MG63 (cell line): ENCODE data around the gene GRID1. TPM values are rescaled to one million over a fixed set of nuclear protein-coding genes. Genes with fewer than 3 reads are reported as not detected.

Source experiments
- DNase-seq: peaks from one replicate; pipeline ENCODE4 v3.0.0-alpha.2; 2020
- H3K27me3 ChIP-seq: fragments of 250-450 bp; sonication (Bioruptor Pico); 2 replicates; pipeline ENCODE4 v1.5.1; 2020; ENCODE audit warnings: mild to moderate bottlenecking, moderate library complexity
- H3K36me3 ChIP-seq: fragments of 250-450 bp; sonication (Bioruptor Pico); 2 replicates; pipeline ENCODE4 v1.5.1; 2020; ENCODE audit warnings: mild to moderate bottlenecking, moderate library complexity
- H3K4me3 ChIP-seq: fragments of 250-450 bp; sonication (Bioruptor Pico); 2 replicates; pipeline ENCODE4 v1.5.1; 2020; ENCODE audit warnings: mild to moderate bottlenecking, moderate library complexity
- H3K9me3 ChIP-seq: fragments of 250-450 bp; sonication (Bioruptor Pico); 2 replicates; pipeline ENCODE4 v1.5.1; 2020; ENCODE audit warnings: mild to moderate bottlenecking, moderate library complexity
- total RNA-seq: library from RNA; depleted of rRNA; stranded (reverse); fragments of >200 nt; shearing (Covaris generic); gene quantifications from 2 replicates; pipeline ENCODE4 v1.2.3, GENCODE V29; 2014; ENCODE audit warnings: low replicate concordance

The GRID1 gene
- total RNA-seq, 1 experiment from 2014 or later, result 0.10 TPM

DNA sequence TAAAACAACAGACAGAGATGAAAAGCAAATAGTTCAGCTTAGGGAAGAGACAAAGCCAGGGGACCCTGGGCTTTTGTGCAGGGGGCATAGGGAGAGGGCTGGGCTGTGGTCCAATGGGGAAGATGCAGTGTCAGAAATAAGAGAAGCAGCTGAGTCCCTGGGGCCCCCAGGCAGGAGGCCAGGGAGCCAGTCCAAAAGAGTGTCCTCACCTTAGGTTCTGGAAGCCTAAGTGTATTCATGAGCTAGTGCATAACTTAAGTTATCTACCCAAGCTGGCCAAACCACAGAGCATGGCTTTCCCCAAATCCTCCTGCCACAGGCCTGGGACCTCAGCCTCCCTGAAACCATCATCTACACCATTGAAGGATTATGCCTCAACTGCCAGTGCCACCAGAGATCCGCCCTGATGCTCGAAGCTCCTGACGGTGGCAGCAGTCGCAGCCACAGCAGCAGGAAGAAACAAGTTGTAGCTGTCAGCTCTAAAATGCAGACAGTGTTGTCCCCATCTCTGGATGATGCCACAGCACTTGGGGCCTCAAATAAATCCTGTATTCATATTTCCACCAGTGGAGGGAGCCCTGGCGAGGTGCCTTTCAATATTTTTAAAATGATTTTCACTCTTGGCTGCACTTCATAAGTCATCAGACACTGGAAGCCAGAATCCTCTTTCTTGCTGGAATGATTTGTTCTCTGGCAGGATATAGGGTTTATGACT lies 574.6 kb downstream of the GRID1 start:
- Histone ChIP-seq H3K4me3 (no peak overlapping the region), H3K9me3 (no peaks in the 10 kb centered on the region), H3K27me3 (no peaks in the 10 kb centered on the region), H3K36me3 (no peaks in the 10 kb centered on the region)
- peak; percentile 9 for DNase-seq

DNA sequence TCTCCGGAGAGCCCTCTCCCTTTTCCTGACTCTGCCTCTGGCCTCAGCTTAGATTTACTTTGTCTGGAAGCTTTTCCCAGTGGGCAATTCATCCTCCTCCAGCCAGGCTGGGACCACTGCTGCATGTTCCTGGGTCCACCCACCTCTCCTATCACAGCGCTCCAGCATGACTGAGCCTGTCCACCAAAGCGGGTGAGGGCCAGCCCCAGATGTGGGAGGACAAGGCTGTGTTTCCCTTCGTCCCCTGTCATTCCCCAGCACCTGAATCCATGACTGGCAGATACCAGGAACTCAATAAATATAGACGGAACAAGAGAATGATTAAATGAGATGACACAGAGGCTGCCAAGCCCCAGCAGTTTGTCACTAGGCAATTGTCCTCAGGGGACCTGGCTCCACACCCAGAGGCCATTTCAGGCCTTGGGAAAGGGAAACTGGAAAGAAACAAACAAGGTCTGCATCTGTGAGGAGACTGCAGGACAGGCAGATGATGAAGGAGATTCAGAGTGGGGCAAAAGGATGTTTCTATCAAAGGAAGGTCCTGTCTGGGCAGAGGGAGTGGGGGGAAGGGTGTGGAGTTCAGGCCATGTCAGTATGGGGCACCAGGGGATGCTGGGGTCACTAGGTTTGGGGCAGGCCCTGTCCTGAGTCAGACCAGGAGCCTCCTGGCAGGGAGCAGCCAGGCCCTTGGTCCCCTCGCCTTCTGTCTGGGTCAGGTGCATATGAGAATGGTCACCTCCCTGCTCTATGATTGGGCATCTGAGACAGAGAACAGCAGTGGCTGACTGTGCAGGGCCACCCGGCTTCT lies 576.4 kb downstream of the GRID1 start:
- DNase-seq, result no peak
- H3K4me3 ChIP-seq, result no peak overlapping the region
- no peaks in the 10 kb centered on the region for H3K27me3 ChIP-seq
- no peaks in the 10 kb centered on the region for H3K36me3 ChIP-seq
- H3K9me3 ChIP-seq, result no peaks in the 10 kb centered on the region

DNA sequence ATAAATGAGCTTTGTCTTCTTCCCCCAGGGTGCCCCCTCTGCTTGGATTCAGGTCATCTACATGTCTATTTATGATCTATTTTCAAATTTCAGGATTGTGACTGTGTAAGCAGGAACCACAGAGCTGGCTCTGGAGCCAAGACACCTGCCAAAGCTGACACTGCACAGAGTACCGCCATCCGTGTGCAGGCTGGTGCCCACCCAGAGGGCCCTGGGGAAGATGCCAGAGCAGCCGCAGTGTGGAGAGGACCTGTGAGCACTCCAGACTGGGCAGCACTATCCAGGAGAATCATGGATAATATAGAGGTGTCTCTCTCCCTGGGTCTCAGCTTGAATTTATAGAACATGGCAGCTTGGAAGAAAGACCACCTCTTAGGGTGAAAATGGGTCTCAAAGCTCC lies 577.5 kb downstream of the GRID1 start:
- Histone ChIP-seq H3K9me3 (no peaks in the 10 kb centered on the region), H3K27me3 (no peaks in the 10 kb centered on the region), H3K36me3 (no peaks in the 10 kb centered on the region), H3K4me3 (no peak overlapping the region)
- DNase-seq, result no peak

DNA sequence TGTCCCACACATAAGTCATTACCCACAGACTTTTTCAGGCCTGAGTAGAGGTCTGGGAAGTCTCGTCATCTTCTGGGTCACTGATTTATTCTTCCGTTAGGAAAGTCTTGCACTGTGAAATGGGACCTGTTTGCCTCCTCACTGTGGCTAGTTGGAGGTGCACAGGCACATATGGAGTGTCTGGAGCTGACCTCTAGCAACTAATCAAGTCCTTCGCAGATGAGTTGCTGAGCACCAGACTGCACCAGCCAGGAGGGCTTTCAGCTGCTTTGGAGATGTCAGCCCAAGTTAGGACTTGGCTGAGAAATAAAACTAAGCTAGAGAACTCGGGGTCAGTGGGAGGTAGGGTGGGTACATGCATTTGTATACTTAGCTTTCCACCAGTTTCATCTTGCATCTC lies 578.0 kb downstream of the GRID1 start:
- H3K36me3 ChIP-seq, result no peaks in the 10 kb centered on the region
- no peak for DNase-seq
- no peaks in the 10 kb centered on the region for H3K9me3 ChIP-seq
- H3K27me3 ChIP-seq, result no peaks in the 10 kb centered on the region
- no peak overlapping the region for H3K4me3 ChIP-seq

DNA sequence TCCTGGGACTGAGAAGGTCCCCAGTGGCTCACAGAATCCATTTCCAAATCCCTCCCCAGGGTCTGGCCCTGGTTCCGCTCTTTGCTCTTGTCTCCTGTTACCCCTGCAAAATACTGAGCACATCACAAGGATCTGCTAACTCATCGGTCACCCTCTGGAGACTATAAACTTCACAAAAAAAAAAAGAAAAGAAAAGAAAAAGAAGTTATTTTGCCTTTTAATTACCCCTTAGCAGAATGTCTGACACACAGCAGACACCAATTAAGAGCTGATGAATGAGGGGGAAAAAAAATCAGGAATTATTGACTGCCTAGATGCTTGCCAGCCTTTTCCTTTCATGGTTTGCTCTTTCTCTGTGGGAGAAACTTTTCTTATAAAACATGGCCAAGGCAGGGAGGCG lies 578.7 kb downstream of the GRID1 start:
- Histone ChIP-seq H3K4me3 (no peak overlapping the region), H3K27me3 (no peaks in the 10 kb centered on the region), H3K9me3 (no peaks in the 10 kb centered on the region), H3K36me3 (no peaks in the 10 kb centered on the region)
- DNase-seq, result no peak

DNA sequence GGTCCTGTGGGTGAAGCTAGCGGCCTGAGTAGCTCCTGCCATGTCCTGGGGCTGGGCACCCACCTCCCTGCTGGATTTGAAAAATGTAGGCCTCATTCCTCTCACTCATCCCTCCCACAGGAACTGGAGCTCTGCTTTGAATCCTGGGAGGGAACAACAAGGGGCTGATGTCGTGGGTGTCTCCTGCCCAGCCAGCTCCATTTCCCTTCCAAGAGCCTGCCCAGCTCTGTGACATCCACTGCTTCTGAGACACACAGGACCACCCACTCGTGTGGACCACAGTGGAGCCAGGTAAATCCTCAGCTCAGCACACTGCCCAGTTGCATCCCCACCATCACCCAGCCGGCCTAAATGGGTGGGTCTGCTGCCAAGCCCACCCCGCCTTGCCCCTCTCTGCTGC lies 579.2 kb downstream of the GRID1 start:
- DNase-seq, result no peak
- Histone ChIP-seq H3K27me3 (no peaks in the 10 kb centered on the region), H3K4me3 (no peak overlapping the region), H3K9me3 (no peaks in the 10 kb centered on the region), H3K36me3 (no peaks in the 10 kb centered on the region)

DNA sequence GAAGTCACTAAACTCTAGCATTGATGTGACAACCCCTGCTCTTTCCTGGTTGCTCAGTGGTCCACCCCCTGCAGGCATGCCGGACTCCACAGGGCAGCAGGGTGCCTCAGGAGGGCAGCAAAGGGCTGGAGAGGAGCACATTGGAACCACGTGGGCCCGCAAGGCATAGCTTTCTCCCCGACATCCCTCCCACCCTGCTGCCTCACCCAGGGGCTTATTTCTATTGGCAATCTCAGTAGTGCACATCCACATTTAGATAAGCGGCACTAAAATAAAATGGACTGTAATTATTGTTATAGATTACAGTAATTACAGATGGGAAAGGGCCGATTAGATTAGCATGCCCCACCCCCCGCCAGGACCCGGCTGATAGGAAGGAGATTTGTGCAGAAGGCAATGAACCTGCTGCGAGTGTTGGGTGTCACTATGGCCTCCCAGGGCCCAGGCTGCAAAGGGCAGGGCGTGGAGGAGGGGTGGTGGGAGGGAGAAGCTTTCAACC lies 580.1 kb downstream of the GRID1 start:
- Histone ChIP-seq H3K36me3 (no peaks in the 10 kb centered on the region), H3K27me3 (no peaks in the 10 kb centered on the region), H3K9me3 (no peaks in the 10 kb centered on the region), H3K4me3 (no peak overlapping the region)
- DNase-seq, result peak; percentile 4

DNA sequence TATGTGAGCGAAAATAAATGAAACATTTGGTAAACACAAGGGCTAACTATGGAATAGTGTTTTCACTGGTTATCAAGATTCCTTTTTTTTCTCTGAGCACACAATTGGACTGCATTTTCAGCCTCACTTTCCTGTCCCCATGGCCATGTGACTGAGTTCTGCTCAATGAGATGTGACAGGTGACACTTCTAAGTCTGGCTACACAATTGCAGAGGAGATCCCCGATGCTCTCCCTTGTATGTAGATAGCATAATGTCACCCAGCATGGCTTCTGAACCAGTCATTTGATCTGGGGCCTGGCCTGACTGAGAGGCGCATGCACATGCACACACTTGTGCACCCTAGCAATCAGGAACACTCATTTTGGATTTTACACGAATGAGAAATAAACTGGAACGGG lies 581.8 kb downstream of the GRID1 start:
- H3K4me3 ChIP-seq, result no peak overlapping the region
- H3K27me3 ChIP-seq, result no peaks in the 10 kb centered on the region
- DNase-seq, result no peak
- no peaks in the 10 kb centered on the region for H3K9me3 ChIP-seq
- H3K36me3 ChIP-seq, result no peaks in the 10 kb centered on the region

DNA sequence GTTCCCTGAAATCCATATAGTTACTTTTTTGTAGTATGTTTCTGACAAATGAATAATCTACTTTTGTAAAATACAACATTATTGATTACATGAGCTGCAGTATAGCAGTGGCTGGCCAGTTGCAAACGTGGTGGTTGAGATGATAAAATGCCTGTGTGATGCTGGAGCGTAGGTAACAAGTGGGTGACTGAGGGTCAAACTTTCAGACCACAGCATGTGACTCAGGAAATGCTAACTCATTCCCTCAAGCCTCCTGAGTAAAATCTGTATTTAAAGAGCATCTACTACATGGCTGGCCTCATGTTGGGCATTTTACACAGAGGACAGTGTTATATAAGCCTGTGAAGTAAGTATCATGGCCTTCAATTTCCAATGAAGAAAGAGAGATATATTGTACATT lies 585.2 kb downstream of the GRID1 start:
- no peak for DNase-seq
- no peaks in the 10 kb centered on the region for H3K27me3 ChIP-seq
- H3K36me3 ChIP-seq, result no peaks in the 10 kb centered on the region
- H3K4me3 ChIP-seq, result no peak overlapping the region
- H3K9me3 ChIP-seq, result no peaks in the 10 kb centered on the region

DNA sequence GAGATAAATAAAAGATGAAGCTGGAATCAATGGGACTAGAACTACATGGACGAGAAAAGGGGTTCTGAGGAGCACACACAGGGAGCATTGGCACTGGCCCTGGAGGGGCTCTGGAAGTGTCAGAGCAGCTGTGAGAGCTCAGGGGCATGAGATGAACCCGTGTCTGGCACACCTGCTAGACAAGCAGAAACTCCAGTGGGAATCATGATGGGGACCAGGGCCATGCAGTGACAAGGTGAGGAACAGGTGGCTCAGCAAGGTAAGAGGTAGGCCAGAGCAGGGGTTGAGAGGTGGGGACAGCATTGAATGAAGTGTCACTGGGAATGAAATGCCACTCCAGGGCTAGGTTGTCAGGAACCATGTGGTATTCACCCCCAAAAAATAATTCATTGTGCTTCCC lies 588.5 kb downstream of the GRID1 start:
- Histone ChIP-seq H3K4me3 (no peak overlapping the region), H3K36me3 (no peaks in the 10 kb centered on the region), H3K9me3 (no peaks in the 10 kb centered on the region), H3K27me3 (no peaks in the 10 kb centered on the region)
- DNase-seq, result no peak

DNA sequence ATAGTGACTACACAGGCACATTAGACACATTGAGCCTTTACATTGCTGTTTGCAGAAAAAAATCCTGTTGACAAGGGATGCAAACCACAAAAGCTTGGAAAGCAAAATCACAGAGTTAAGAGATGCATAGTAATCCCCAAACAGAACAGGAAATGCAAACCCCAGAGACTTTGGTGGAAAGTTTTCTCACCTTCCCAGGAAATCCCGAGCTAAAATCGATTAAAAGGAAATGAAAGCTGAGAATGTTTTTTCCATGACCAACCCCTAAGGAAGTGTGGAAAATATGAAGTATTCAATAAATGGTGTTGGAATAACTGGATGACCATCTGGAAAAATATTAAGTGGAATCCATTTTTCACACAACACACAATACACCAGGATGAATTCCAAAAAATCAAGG lies 598.7 kb downstream of the GRID1 start:
- Histone ChIP-seq H3K4me3 (no peak overlapping the region), H3K36me3 (no peaks in the 10 kb centered on the region), H3K27me3 (no peaks in the 10 kb centered on the region), H3K9me3 (no peaks in the 10 kb centered on the region)
- no peak for DNase-seq

DNA sequence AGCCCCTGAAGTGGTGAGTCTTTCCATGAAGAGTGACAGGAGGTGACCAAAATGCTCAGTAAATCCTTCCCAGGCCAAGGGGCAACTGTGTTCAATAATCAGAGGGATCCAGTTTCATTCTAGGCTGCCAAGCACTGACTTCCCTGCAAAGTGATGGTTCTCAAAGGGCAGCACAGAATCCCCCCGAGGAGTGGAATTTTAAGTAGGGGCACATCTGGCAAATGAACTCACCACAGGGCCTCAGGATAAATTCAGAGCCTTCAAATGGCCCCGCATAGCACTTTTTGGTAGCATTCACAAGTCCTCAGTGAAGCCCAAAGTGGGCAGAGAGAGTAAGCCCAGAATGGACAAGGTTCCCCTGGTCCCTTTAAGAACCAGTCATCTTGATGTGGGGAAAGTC lies 602.5 kb downstream of the GRID1 start:
- Histone ChIP-seq H3K36me3 (no peaks in the 10 kb centered on the region), H3K4me3 (no peak overlapping the region), H3K27me3 (no peaks in the 10 kb centered on the region), H3K9me3 (no peaks in the 10 kb centered on the region)
- DNase-seq, result no peak

DNA sequence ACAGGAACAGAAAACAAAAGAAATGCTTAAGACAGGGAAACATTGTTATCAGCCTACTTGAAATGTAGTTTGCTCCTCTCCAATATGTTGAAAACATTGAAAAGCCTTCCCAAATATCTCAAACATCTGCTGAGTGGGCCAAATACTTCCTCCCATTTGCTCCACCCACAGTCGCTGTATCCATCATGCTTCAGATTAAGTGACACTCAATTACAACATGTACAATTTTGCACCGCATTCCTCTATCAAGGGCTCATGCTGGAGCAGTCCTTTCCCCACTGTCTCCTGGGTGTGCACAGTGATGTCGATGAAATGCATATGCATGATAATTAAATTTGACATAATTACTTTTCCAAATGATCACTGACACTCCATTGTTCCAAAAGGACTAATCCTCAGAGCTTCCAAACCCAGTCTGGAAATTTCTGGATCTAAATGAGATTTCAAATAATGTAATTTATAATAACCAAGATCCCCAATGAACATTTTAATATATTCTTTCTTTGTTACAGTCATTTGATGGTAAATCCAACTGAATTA lies 604.6 kb downstream of the GRID1 start:
- no peak for DNase-seq
- Histone ChIP-seq H3K27me3 (no peaks in the 10 kb centered on the region), H3K9me3 (no peaks in the 10 kb centered on the region), H3K4me3 (no peak overlapping the region), H3K36me3 (no peaks in the 10 kb centered on the region)

DNA sequence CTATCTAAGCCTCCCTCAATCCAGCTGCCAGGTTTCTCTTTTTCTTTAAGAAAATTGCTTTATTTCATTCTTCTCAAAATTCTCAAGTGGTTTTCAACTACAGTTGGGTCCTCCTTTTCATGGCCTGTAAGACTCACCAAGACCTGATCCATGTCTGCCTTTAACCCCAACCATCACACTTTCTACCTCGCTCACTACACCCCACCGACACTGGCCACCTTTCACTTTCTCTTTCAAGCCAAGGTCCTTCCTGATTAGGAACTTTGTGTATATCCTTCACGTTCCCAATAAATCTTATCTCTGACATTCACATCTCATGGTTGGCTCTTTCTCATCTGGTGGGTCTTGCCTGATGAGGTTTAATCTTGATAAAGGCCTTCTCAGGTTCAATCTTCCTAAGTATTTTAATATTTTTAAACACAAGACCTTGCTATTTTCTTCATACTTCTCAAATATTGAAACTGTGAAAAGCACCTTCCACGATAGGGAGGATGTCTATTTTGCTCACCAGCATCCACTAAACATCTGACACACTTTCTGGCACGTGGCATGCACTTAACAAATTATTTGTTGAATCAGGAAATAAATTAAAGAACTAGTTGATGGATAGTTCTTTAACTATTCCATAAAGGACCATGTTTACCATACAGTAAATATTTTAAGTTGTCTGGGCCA lies 624.8 kb downstream of the GRID1 start:
- Histone ChIP-seq H3K9me3 (no peaks in the 10 kb centered on the region), H3K27me3 (no peaks in the 10 kb centered on the region), H3K36me3 (no peaks in the 10 kb centered on the region), H3K4me3 (no peak overlapping the region)
- DNase-seq, result no peak

DNA sequence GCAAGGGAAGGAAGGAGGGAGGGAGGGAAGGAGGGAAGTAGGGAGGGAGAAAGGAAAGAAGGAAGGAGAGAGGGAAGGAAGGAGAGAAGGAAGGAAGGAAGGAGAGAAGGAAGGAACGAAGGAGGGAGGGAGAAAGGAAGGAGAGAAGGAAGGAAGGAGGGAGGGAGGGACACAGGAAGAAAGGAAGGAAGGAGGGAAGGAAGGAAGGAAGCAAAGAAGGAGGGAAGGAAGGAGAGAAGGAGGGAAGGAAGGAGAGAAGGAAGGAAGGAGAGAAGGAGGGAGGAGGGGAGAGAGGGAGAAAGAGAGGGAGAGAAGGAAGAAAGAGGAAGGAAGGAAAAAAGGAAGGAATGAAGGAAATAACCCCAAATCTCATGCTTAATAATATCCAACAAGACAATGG lies 630.6 kb downstream of the GRID1 start:
- no peaks in the 10 kb centered on the region for H3K9me3 ChIP-seq
- H3K4me3 ChIP-seq, result no peak overlapping the region
- no peak for DNase-seq
- no peaks in the 10 kb centered on the region for H3K27me3 ChIP-seq
- H3K36me3 ChIP-seq, result no peaks in the 10 kb centered on the region

DNA sequence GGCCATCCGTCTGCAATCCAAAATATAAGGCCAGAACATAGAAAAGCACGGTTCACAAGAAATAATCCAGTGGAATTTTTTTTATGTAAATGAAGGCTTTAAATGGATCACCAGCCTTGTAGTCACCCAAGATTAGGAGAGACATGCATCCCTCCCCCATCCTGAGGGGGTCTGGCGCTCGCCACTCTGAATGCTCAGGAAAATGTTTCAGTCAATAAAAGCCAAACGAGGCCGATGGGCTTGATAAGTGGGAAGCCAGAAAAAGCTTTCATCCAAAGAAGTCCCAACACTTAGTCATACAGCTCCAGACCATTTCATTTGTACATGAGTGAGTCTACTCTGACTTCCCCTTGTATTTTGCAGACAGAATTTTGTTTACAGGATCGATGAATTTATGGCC lies 631.8 kb downstream of the GRID1 start:
- H3K4me3 ChIP-seq, result no peak overlapping the region
- H3K9me3 ChIP-seq, result no peaks in the 10 kb centered on the region
- no peaks in the 10 kb centered on the region for H3K36me3 ChIP-seq
- DNase-seq, result no peak
- no peaks in the 10 kb centered on the region for H3K27me3 ChIP-seq

DNA sequence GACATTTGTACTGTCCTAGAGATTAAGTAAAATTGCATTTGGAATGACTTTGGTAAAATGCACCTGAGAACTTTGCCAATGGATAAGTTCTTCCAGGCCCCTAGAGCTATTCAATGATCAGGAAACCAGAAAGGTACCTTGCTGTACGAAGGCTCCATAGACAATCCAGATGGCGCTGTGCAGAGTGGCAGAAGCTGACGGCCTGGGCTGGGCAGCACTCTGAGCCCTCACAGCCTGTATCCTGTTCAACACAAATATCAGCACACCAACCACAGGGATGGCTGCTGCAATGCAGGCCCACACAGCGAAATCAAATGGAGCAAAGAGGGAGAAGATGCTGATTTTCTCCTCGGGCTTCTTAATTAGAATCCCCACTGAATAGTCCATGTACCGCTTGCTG lies 642.4 kb downstream of the GRID1 start:
- Histone ChIP-seq H3K4me3 (no peak overlapping the region), H3K27me3 (no peaks in the 10 kb centered on the region), H3K9me3 (no peaks in the 10 kb centered on the region), H3K36me3 (no peaks in the 10 kb centered on the region)
- DNase-seq, result no peak
